Heart right ventricle (tissue), 16 donors: Measurements from ENCODE around the gene COL25A1. TPM values are rescaled to one million over a fixed set of nuclear protein-coding genes. Genes with fewer than 3 reads are reported as not detected.

Experiments used
- ATAC-seq, 8 donors: fragments of 200-7000 bp; cut with Tn5 transposase; one replicate each; pipeline ENCODE4 v1.9.1; 2020; ENCODE audit warnings: mild to moderate bottlenecking in 8 of 8, moderate library complexity in 8 of 8, moderate number of reproducible peaks in 1 of 8
- DNase-seq, 2 donors: peaks; one replicate each; pipeline ENCODE4 v3.0.0-alpha.2; 2020
- H3K27ac ChIP-seq, 10 donors: fragments of 200-600 bp; sonication (generic) in 2 of 10; one replicate each; pipeline versions ENCODE4 v1.5.0 to v1.8.0; 2020 to 2022; ENCODE audit warnings: mild to moderate bottlenecking in 3 of 10
- H3K27me3 ChIP-seq, 7 donors: fragments of 200-600 bp; one replicate each; pipeline ENCODE4 v1.8.0; 2021 to 2022; ENCODE audit warnings: mild to moderate bottlenecking in 2 of 7
- H3K36me3 ChIP-seq, 9 donors: fragments of 200-600 bp; sonication (generic) in 1 of 9; one replicate each; pipeline versions ENCODE4 v1.5.0 to v1.8.0; 2020 to 2022; ENCODE audit warnings: mild to moderate bottlenecking in 2 of 9
- H3K4me1 ChIP-seq, 9 donors: fragments of 200-600 bp; sonication (generic) in 1 of 9; one replicate each; pipeline versions ENCODE4 v1.5.0 to v1.8.0; 2020 to 2022; ENCODE audit warnings: mild to moderate bottlenecking in 4 of 9
- H3K4me3 ChIP-seq, 10 donors: fragments of 200-600 bp; sonication (generic) in 2 of 10; one replicate each; pipeline versions ENCODE4 v1.5.0 to v1.8.0; 2020 to 2022; ENCODE audit warnings: mild to moderate bottlenecking in 7 of 10, moderate library complexity in 2 of 10
- H3K9me3 ChIP-seq, 11 donors: fragments of 200-600 bp in 10 of 11; sonication (generic) in 2 of 11; one replicate each; pipeline versions ENCODE4 v1.5.0 to v1.8.0; 2013 to 2022; ENCODE audit warnings: mild to moderate bottlenecking in 2 of 11, control low read depth in 1 of 11, moderate library complexity in 1 of 11
- CTCF ChIP-seq, 9 donors: fragments of 200-600 bp; sonication (generic) in 2 of 9; IDR thresholded peaks; one replicate each; pipeline versions ENCODE4 v1.5.0 to v1.8.0; 2021 to 2022; ENCODE audit warnings: antibody characterized with exemption in 9 of 9, mild to moderate bottlenecking in 5 of 9, moderate library complexity in 1 of 9
- WGBS, 2 donors: extraction: QIAGEN DNeasy Blood & Tissue Kit; methylation state at CpG; one replicate each; pipeline ENCODE4 v1.1.7; 2013; ENCODE audit warnings: inconsistent platforms in 1 of 2; 5-methylcytosine and 5-hydroxymethylcytosine counted together
- intact Hi-C, 10 donors: fragments of 100-400 bp; cut with DNase I; formaldehyde crosslinking; loops; one replicate each; pipeline versions ENCODE4 v1.11.1 to v1.14.2; 2022
- polyA plus RNA-seq, 2 donors: library from polyadenylated mRNA; stranded (reverse); fragments of 200-250 nt; gene quantifications; one replicate each; pipeline ENCODE4 v1.2.3, GENCODE V29; 2013
- total RNA-seq, 10 donors: library from RNA; stranded (reverse); fragmentation: NEBNext Ultra II Directional in 3 of 10; extraction: Animal tissue kit (Norgen Biotek cat#: 25700) in 3 of 10; gene quantifications; one replicate each; pipeline versions ENCODE4 v1.2.1 to v1.2.4, GENCODE V29; 2021 to 2023
- donor health status: Arrhythmogenic right ventricular cardiomyopathy.
- donor health status: ischemic (EF 13 %, LVEDD 7.1; RV severe dilation, severe dysfunction).
- donor health status: healthy with polysubstance abuse.
- donor health status: DM: no; HTN: yes; CAD: no.
- donor health status: DM: no; HTN: no; CAD: no.
- donor health status: ischemic (EF 25% LVEDD 6.9; RV normal size, moderate dysfunction).
- donor health status: ischemic (EF 25% LVEDD 5.7; RV mildly dilated, moderate dysfunction).
- donor health status: healthy.
- donor health status: DM: yes; HTN: yes; CAD: no.
- donor health status: Ischemic cardiomyopathy.
- donor health status: ischemic (EF 35%, LVEDD 5.7; RV mildly dilated, moderate dysfunction).
- donor health status: nonischemic (EF 11% LVEDD 7.7; RV severe dilation, severe dysfunction).
- donor health status: DM: yes; HTN: yes; CAD: no.
- donor health status: PGD.
- donor health status: ischemic (EF 29% LVEDD 5.4; RV normal size, mild dysfunction).
- donor health status: nonischemic (EF 23%, LVEDD 6.1; RV moderate dilation, normal function).

COL25A1 gene
- total and polyA plus RNA-seq, 12 donors: 0.07 to 1.2 (median 0.41) TPM

- Histone ChIP-seq H3K4me3 (no peak overlapping the region), H3K4me1 (no peaks in the 10 kb centered on the region), H3K27ac (no peak overlapping the region), H3K9me3 (no peaks in the 10 kb centered on the region), H3K27me3 (no peaks in the 10 kb centered on the region), H3K36me3 (no peaks in the 10 kb centered on the region)
- WGBS, 2 donors: 94 to 95% methylated on average over 5 of the region's 5 CpGs
- intact Hi-C loops: no loop called here
- TF ChIP-seq CTCF (IDR thresholded peaks at IDR 0.05): no peak
- ATAC-seq (no peak), DNase-seq (no peak)
Observed at GRCh38 chr4:108922191-108922590, 380.3 kb downstream of the COL25A1 start.

GRCh38 chr4:108920395-108921087, 381.9 kb downstream of the COL25A1 start:
- DNase-seq (no peak), ATAC-seq (no peak)
- no peaks in the 10 kb centered on the region for H3K9me3 ChIP-seq
- 57 to 73% methylated on average over 2 of the region's 2 CpGs for WGBS, 2 donors
- H3K4me1 ChIP-seq: no peaks in the 10 kb centered on the region
- no peak for TF ChIP-seq CTCF (IDR thresholded peaks at IDR 0.05)
- intact Hi-C loops: no loop called here
- no peak overlapping the region for H3K27ac ChIP-seq
- H3K36me3 ChIP-seq: no peaks in the 10 kb centered on the region
- no peaks in the 10 kb centered on the region for H3K27me3 ChIP-seq
- H3K4me3 ChIP-seq: no peak overlapping the region

GRCh38 chr4:108919226-108919893, 383.1 kb downstream of the COL25A1 start:
- H3K27me3 ChIP-seq: no peaks in the 10 kb centered on the region
- intact Hi-C loops: no loop called here
- no peaks in the 10 kb centered on the region for H3K9me3 ChIP-seq
- WGBS, 2 donors: 60 to 67% methylated on average over 5 of the region's 5 CpGs
- TF ChIP-seq CTCF (IDR thresholded peaks at IDR 0.05): no peak
- H3K4me1 ChIP-seq: no peaks in the 10 kb centered on the region
- no peak overlapping the region for H3K4me3 ChIP-seq
- no peaks in the 10 kb centered on the region for H3K36me3 ChIP-seq
- no peak for ATAC-seq
- H3K27ac ChIP-seq: no peak overlapping the region
- no peak for DNase-seq

GRCh38 chr4:108917255-108917654, 385.2 kb downstream of the COL25A1 start:
- TF ChIP-seq CTCF (IDR thresholded peaks at IDR 0.05): no peak
- DNase-seq (no peak), ATAC-seq (no peak)
- no peaks in the 10 kb centered on the region for H3K9me3 ChIP-seq
- H3K4me1 ChIP-seq: no peaks in the 10 kb centered on the region
- no peaks in the 10 kb centered on the region for H3K27me3 ChIP-seq
- no peaks in the 10 kb centered on the region for H3K36me3 ChIP-seq
- H3K27ac ChIP-seq: no peak overlapping the region
- H3K4me3 ChIP-seq: no peak overlapping the region
- intact Hi-C loops: no loop called here
- WGBS, 2 donors: 59 to 64% methylated on average over 5 of the region's 5 CpGs
